GM23338 (cell line): ENCODE measurements around the gene CLK3. TPM values are rescaled to one million over a fixed set of nuclear protein-coding genes. Genes with fewer than 3 reads are reported as not detected.

Source experiments
- ATAC-seq: fragments of 200-7000 bp; cut with Tn5 transposase; 3 replicates; pipeline ENCODE4 v1.9.1; 2020
- DNase-seq: peaks from one replicate; pipeline ENCODE4 v3.0.0-alpha.2; 2015; ENCODE audit warnings: low spot score
- H2AFZ ChIP-seq: fragments of 200-600 bp; sonication (generic); 2 replicates; pipeline ENCODE4 v1.8.0; 2016; ENCODE audit warnings: antibody characterized with exemption, mild to moderate bottlenecking, moderate library complexity
- H3F3A ChIP-seq: fragments of 200-600 bp; sonication (generic); replicated peaks from 2 replicates; pipeline ENCODE4 v1.8.0; 2017; ENCODE audit warnings: antibody characterized with exemption, mixed run types, low read depth
- H3K27ac ChIP-seq: fragments of 200-600 bp; sonication (generic); 2 replicates; pipeline ENCODE4 v1.6.1; 2016; ENCODE audit warnings: low read depth
- H3K27me3 ChIP-seq: fragments of 200-600 bp; sonication (generic); 2 replicates; pipeline ENCODE4 v1.8.0; 2016; ENCODE audit warnings: mild to moderate bottlenecking, mixed run types, moderate library complexity; ENCODE audit not compliant: insufficient read depth
- H3K36me3 ChIP-seq: fragments of 200-600 bp; sonication (generic); 2 replicates; pipeline ENCODE4 v1.8.0; 2016; ENCODE audit warnings: mild to moderate bottlenecking; ENCODE audit not compliant: insufficient read depth
- H3K4me1 ChIP-seq: fragments of 200-600 bp; sonication (generic); 2 replicates; pipeline ENCODE4 v1.8.0; 2016; ENCODE audit warnings: mild to moderate bottlenecking, moderate library complexity; ENCODE audit not compliant: insufficient read depth
- H3K4me2 ChIP-seq: fragments of 200-600 bp; sonication (generic); 2 replicates; pipeline ENCODE4 v1.7.1; 2017; ENCODE audit warnings: mixed run types
- H3K4me3 ChIP-seq: fragments of 200-600 bp; sonication (generic); 2 replicates; pipeline ENCODE4 v1.6.1; 2016; ENCODE audit warnings: mixed run types
- H3K79me2 ChIP-seq: fragments of 200-600 bp; sonication (generic); replicated peaks from 2 replicates; pipeline ENCODE4 v1.8.0; 2017; ENCODE audit warnings: mild to moderate bottlenecking; ENCODE audit not compliant: insufficient read depth
- H3K9me2 ChIP-seq: fragments of 200-600 bp; sonication (generic); 2 replicates; pipeline ENCODE4 v1.8.0; 2017; ENCODE audit not compliant: insufficient read depth
- H4K20me1 ChIP-seq: fragments of 200-600 bp; sonication (generic); replicated peaks from 2 replicates; pipeline ENCODE4 v1.8.0; 2017; ENCODE audit warnings: mild to moderate bottlenecking; ENCODE audit not compliant: insufficient read depth
- H3K27ac Mint-ChIP-seq: 2 replicates; pipeline ENCODE4 v1.8.0; 2020; ENCODE audit warnings: inconsistent platforms, mild to moderate bottlenecking, moderate library complexity, mixed read lengths
- H3K27me3 Mint-ChIP-seq: 3 replicates; pipeline ENCODE4 v1.8.0; 2022; ENCODE audit warnings: low read depth, mild to moderate bottlenecking, moderate library complexity, mixed read lengths, inconsistent platforms; ENCODE audit not compliant: insufficient read depth, poor library complexity
- H3K36me3 Mint-ChIP-seq: 3 replicates; pipeline ENCODE4 v1.8.0; 2021; ENCODE audit warnings: low read depth, mild to moderate bottlenecking, inconsistent platforms, moderate library complexity, mixed read lengths
- H3K4me1 Mint-ChIP-seq: 3 replicates; pipeline ENCODE4 v1.8.0; 2020; ENCODE audit warnings: mild to moderate bottlenecking, inconsistent platforms, mixed read lengths
- H3K4me3 Mint-ChIP-seq: 3 replicates; pipeline ENCODE4 v1.8.0; 2021; ENCODE audit warnings: moderate library complexity, mild to moderate bottlenecking, inconsistent platforms, mixed read lengths
- H3K9me3 Mint-ChIP-seq: 3 replicates; pipeline ENCODE4 v1.8.0; 2020; ENCODE audit warnings: moderate library complexity, mild to moderate bottlenecking, inconsistent platforms, mixed read lengths
- CREB1 ChIP-seq: fragments of 250-450 bp; sonication (Bioruptor Pico); IDR thresholded peaks from 2 replicates; pipeline ENCODE4 v1.5.0; 2020; ENCODE audit warnings: low read depth, mild to moderate bottlenecking, moderate library complexity
- CTCF ChIP-seq, 2 experiments: fragments of 200-600 bp in 1 of 2; sonication (generic) in 1 of 2; conservative IDR thresholded peaks; 2 replicates each; pipeline versions ENCODE4 v1.5.1 to v1.6.1; 2016 to 2017; ENCODE audit warnings: antibody characterized with exemption in 2 of 2, low read depth in 2 of 2, mild to moderate bottlenecking in 2 of 2, moderate library complexity in 1 of 2
- EZH2 ChIP-seq: fragments of 200-600 bp; sonication (generic); IDR thresholded peaks from one replicate; pipeline ENCODE4 v1.8.0; 2017; ENCODE audit warnings: antibody characterized with exemption, mild to moderate bottlenecking, low read depth; ENCODE audit not compliant: unreplicated experiment
- NANOG ChIP-seq: IDR thresholded peaks from 2 replicates; pipeline ENCODE4 v1.6.1; 2016; ENCODE audit warnings: antibody characterized with exemption, borderline replicate concordance
- REST ChIP-seq: IDR thresholded peaks from one replicate; pipeline ENCODE4 v1.6.1; 2018; ENCODE audit warnings: antibody characterized with exemption; ENCODE audit not compliant: unreplicated experiment
- STAT1 ChIP-seq: IDR thresholded peaks from one replicate; pipeline ENCODE4 v1.6.1; 2016; ENCODE audit warnings: antibody characterized with exemption; ENCODE audit not compliant: unreplicated experiment
- ZNF114 ChIP-seq: fragments of 250-450 bp; sonication (Bioruptor Pico); IDR thresholded peaks from 2 replicates; pipeline ENCODE4 v1.5.0; 2020; ENCODE audit warnings: mild to moderate bottlenecking, moderate library complexity
- polyA plus RNA-seq: library from polyadenylated mRNA; unstranded; fragments of >200 nt; fragmentation: Nextera tagmentation; extraction: Ambion mirVana; gene quantifications from 2 replicates; pipeline ENCODE4 v1.2.1, GENCODE V29; 2016
- total RNA-seq: library from RNA; depleted of rRNA; stranded (reverse); fragments of >200 nt; shearing (Covaris generic); gene quantifications from 2 replicates; pipeline ENCODE4 v1.2.3, GENCODE V29; 2014

Gene CLK3
- total and polyA plus RNA-seq, 2 experiments from 2014 or later = 40.7 to 67.7 TPM

- H3K4me3 Mint-ChIP-seq = no peak overlapping the region
- peaks cover 20% of the 10 kb centered on the region for H4K20me1 ChIP-seq
- H3K9me3 Mint-ChIP-seq = no peaks in the 10 kb centered on the region; the same call in 2 of the 3 replicates
- H3K9me2 ChIP-seq = no peaks in the 10 kb centered on the region
- ATAC-seq (no peak), DNase-seq (no peak)
- no peak overlapping the region for H3K4me3 ChIP-seq
- H3K4me2 ChIP-seq = no peak overlapping the region
- H3K27ac Mint-ChIP-seq = no peak overlapping the region
- H3K4me1 Mint-ChIP-seq = peaks cover 14% of the 10 kb centered on the region
- TF ChIP-seq ZNF114 = no peak
- TF ChIP-seq CREB1 = no peak
- no peak for TF ChIP-seq NANOG
- no peak for TF ChIP-seq CTCF (conservative IDR thresholded peaks at IDR 0.05; ENCODE audit: low read depth in 2 of 2)
- TF ChIP-seq STAT1 = no peak
- peaks cover 16% of the 10 kb centered on the region for H3K79me2 ChIP-seq
- no peaks in the 10 kb centered on the region for H3K4me1 ChIP-seq
- H3K36me3 ChIP-seq = peaks cover 15% of the 10 kb centered on the region; the same call in 1 of the 2 replicates
- H3K27me3 ChIP-seq = no peaks in the 10 kb centered on the region
- H3K36me3 Mint-ChIP-seq = peaks cover 83% of the 10 kb centered on the region
- H3F3A ChIP-seq = peaks cover 18% of the 10 kb centered on the region; the same call in 1 of the 2 replicates
- peaks cover 22% of the 10 kb centered on the region for H3K27me3 Mint-ChIP-seq
- no peak overlapping the region for H3K27ac ChIP-seq
- no peak overlapping the region for H2AFZ ChIP-seq
Observed at GRCh38 chr15:74622758-74623157, 7.1 kb downstream of the CLK3 start.

- H3K4me3 ChIP-seq = no peak overlapping the region
- DNase-seq = no peak
- peaks cover 24% of the 10 kb centered on the region; the same call in 1 of the 2 replicates for H3K36me3 ChIP-seq
- H3K4me1 Mint-ChIP-seq = peaks cover 13% of the 10 kb centered on the region
- no peaks in the 10 kb centered on the region; the same call in 2 of the 3 replicates for H3K9me3 Mint-ChIP-seq
- H3K79me2 ChIP-seq = peaks cover 7% of the 10 kb centered on the region; the same call in 1 of the 2 replicates
- no peak overlapping the region for H2AFZ ChIP-seq
- H3K4me1 ChIP-seq = no peaks in the 10 kb centered on the region
- no peak overlapping the region for H3K4me3 Mint-ChIP-seq
- H3K9me2 ChIP-seq = no peaks in the 10 kb centered on the region
- H3K4me2 ChIP-seq = no peak overlapping the region
- peaks cover 96% of the 10 kb centered on the region for H3K36me3 Mint-ChIP-seq
- H3K27me3 Mint-ChIP-seq = peaks cover 23% of the 10 kb centered on the region
- peaks cover 18% of the 10 kb centered on the region; the same call in 1 of the 2 replicates for H3F3A ChIP-seq
- no peaks in the 10 kb centered on the region for H3K27me3 ChIP-seq
- H3K27ac Mint-ChIP-seq = no peak overlapping the region
- no peak for ATAC-seq
- H3K27ac ChIP-seq = no peak overlapping the region
- H4K20me1 ChIP-seq = peaks cover 14% of the 10 kb centered on the region
- TF ChIP-seq STAT1 (no peak), CTCF (conservative IDR thresholded peaks at IDR 0.05; ENCODE audit: low read depth in 2 of 2) (no peak), CREB1 (no peak), REST (no peak), EZH2 (no peak)
Observed at GRCh38 chr15:74624020-74624602, 8.5 kb downstream of the CLK3 start.
